Measurements from ENCODE around the gene KDM5A.

Gene KDM5A

DNA sequence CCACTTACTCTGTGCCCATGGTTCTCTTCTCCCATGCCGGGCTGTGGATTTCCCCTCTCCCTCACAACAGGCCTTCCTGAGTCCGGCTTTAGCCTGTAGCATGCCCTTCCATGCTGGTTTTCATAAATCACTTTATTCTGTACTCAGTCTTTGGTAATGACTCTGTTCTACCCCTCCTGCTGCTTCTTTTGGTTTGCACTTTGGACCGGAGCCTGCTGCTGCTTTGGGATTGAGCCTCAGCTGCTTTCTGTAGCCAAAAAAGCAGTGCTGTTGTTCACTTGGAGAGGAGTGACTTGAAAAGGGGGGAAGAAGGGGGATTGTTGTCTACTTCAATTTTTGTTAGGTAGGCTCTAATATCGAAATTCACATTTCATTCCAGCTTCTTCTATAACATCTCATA lies 118.0 kb downstream of the KDM5A start:
- DNase-seq = no peak

DNA sequence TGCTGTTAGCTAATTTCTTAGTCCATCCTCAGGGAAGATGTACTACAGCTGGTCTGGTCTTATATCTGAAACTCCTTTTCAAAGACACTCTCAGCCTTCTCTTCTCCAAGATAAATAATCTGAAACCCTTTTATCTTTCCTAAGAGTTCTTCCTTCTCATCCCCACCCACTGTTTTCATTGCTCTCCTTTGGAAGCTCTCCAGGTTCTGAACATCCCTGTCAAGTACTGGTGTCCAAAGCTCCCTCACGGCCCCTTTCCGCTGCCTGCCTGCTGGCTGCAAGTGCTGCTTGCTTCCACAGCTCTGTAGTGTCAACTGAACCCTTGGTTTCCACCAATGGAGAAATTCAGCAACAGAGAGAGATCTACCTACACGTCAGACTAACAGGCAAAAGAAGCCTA lies 119.9 kb downstream of the KDM5A start:
- no peak for DNase-seq

DNA sequence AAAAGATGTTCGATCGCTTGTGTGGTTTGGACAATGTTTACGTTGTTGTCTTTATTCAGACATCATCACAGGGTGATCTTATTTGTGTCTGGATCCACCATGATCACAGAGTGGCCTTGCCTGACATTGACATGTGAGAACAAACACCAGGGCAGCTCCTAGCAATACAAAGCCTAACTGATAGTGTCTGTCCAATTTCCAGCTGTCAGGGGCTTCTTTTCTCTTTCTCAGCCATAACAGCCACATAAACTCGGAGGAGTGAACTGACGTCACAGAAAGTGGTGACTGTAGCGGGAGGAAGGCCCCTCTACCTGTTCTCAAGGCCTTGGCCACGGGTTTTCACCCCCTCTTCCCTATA lies 120.7 kb downstream of the KDM5A start:
- DNase-seq = no peak

GRCh38 chr12:267581-268482 lies 121.3 kb downstream of the KDM5A start:
- DNase-seq = no peak

- DNase-seq = no peak
These were observed 124.0 kb downstream of the KDM5A start for GRCh38 chr12:265096-265495.

DNA sequence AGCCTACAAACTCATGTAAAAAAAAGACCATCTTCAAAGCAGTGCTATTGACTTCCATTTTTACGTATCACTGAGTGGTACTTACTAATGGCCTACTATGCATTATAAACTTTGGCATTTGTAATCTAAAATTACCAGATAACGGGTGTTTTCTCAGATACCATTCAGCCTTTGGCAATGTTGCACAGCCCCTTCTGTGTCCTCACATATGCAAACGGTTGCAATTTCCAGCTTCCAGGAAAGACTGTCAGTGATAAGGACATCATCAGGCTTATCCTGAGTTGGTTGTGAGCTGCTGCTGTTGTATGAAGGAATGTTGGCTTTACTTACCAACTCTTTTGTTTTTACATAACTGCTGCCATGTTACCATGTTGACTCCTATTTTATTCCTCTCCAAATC lies 124.9 kb downstream of the KDM5A start:
- no peak for DNase-seq

- DNase-seq = no peak
These were observed 125.5 kb downstream of the KDM5A start for GRCh38 chr12:263574-263973.

GRCh38 chr12:262817-263216 lies 126.3 kb downstream of the KDM5A start, which contains the start of gene SLC6A13:
SLC6A13 (minus strand) TSS chr12:262836; CDS start chr12:260052, 2,784 bp downstream.
- DNase-seq = no peak

DNA sequence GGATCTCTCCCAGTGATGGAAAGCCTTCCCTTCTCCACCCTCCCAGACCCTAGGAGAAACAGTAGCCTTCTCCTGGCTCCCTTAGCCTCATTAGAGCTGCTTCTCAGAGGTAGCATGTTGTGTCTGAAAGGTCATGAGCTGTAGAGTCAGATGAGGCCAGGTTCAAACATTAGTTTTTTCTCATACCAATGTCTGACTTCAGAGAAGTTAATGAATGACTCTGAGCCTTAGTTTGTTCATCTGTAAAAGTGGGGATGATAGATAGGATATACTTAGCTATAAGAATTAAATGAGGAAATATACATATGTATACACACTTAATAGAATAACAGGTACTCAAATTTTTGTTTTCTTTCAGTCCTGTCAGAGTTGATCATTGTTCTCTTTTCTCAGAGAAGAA lies 127.0 kb downstream of the KDM5A start:
- DNase-seq = no peak

DNA sequence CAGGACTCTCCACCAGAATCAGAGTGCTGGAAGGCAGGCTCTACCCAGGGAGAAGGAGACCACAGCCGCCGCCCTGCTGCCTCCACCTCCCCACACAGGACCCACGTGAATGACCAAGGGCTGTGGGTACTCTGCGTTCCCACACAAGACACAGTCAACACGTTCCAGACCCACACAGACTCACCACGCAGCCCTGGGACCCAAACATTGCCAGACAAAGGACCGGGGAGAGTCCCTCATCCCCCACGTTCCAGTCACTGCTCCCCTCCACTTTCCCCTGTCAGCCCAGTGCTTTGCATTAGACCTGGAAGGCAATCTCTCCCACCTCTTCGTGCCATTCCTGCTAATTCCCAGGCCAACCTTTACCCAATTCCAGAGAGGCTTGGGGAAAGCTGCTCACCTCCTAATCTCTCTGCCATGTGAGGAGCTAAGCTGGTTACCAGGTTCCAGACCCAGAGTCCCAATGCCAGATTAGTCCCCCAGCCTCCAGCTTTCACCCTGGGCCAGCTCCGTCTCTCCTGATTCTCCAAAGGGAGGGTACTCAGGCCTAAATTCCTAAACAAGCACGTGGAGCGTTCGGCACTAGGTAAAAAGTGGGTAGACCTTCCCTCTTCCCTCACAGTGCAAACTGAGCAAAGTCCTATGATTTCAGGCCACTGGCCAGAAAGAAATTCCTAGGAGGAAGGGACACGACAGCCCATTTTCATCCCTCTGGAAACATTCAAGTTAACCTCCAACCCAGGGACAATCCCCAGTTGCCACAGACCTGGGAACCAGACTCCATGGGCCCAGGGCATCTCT lies 131.4 kb downstream of the KDM5A start:
- no peak for DNase-seq

- DNase-seq = no peak
These were observed 132.2 kb downstream of the KDM5A start for GRCh38 chr12:256958-257357.

- no peak for DNase-seq
These were observed 132.9 kb downstream of the KDM5A start for GRCh38 chr12:256225-256624.

GRCh38 chr12:254912-255311 lies 134.2 kb downstream of the KDM5A start:
- no peak for DNase-seq

DNA sequence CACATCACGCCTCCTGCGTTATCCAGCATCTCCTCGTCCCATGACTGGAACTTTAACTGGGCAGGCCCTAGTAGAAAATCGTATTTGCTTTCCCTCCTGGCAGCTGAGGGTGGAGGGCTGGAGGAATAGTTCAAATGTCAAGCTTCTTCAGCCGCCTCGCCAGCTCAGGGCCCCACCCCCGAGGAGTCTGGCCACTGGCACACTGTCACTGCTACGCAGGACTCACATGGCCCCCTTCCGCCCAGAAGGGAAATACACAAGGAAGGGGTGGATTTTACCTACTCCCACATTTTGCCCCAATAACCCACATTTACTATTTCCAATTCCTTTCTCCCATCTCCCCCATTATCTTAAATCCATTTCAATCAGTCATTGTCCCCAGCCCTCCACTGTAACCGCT lies 135.1 kb downstream of the KDM5A start:
- DNase-seq = no peak

DNA sequence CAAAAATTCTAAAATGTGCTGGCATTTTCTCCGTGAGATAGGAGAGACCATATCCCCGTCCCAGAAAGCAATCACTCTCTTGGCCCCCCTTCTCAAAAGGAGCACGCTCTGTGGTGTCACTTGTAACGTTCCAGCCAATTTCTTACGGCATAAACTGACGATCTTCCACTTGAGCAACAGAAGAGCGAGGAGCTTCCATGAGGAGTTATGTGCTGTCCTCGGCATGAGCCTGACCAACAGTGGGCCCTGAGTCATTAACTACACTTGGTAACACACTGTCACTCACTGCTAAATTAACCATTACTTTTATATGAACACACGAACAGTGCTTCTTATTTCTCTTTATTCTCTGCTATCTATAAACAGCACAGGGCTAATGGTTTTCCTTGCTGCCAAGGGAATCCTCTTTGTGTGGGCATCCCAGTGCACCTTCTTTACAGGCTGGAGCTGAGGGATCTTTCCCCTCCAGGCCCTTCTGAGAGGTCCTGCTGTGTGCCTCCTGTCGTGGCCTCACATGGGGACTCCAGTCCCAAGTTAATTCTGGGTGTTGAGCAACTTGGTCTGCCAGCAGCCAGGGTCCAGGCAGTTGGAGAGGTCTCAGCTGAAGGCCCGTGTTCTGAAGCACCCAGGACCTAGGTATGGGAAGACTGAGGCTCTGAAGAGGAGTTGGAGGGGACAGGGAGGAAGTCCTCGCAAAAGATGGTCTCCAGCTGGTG lies 135.8 kb downstream of the KDM5A start:
- no peak for DNase-seq

GRCh38 chr12:252636-253035 lies 136.5 kb downstream of the KDM5A start:
- DNase-seq = no peak

DNA sequence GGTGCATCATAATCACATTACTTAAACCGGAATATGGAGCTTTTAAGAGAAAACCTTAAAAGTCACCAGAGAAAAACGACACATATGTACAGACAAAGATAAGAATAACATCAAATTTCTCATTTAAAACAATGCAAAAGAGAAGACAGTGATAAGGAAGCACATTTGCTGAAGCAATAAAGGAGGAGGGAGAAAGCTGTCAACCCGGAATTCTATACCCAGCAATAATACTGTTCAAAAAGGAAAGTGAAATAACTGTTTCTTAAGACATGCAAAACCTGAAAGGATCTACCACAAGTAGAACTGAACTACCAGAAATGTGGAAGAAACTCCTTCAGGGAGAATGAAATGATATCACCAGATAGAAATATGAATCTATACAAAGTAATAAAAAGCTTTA lies 141.8 kb downstream of the KDM5A start:
- no peak for DNase-seq

GRCh38 chr12:243381-243780 lies 145.7 kb downstream of the KDM5A start:
- no peak for DNase-seq

- DNase-seq = no peak
These were observed 146.6 kb downstream of the KDM5A start for GRCh38 chr12:242496-242895.

DNA sequence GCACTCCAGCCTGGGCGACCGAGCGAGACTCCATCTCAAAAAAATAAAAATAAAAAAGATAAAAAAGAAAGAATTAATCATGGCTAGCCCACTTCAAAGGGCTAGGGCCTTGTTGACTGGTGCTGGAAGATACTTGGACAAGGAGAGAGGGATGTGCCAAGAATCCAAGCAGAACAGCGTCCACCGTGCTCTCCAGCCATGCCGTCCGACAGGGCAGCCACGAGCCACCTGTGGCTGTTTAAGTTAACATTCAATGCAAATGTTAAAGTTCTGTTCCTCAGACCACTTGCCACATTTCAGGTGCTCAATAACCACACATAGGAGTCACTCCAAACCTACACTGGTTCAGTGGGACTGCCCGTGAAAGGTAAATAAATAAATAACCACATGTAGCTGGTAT lies 147.9 kb downstream of the KDM5A start:
- no peak for DNase-seq

DNA sequence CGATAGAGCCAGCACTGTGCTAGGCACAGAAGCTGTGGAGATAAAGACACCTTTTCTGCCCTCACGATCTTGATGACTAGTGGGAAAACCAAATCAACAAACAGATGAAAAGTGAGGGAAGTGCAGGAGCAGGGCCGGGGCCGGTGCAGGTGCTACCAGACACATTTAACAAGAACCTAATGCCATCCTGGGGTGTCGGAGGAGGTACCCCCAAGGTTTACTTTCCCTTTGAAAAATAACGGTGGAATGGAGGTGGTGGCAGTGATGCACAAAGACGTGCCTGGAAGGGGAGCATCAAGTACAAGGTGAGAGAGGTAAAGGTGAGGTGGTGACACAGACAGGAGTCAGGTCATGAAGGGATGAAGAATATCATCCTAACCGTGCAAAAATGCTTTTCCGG lies 148.6 kb downstream of the KDM5A start:
- DNase-seq = no peak

GRCh38 chr12:238736-239398 lies 150.3 kb downstream of the KDM5A start:
- DNase-seq = no peak

DNA sequence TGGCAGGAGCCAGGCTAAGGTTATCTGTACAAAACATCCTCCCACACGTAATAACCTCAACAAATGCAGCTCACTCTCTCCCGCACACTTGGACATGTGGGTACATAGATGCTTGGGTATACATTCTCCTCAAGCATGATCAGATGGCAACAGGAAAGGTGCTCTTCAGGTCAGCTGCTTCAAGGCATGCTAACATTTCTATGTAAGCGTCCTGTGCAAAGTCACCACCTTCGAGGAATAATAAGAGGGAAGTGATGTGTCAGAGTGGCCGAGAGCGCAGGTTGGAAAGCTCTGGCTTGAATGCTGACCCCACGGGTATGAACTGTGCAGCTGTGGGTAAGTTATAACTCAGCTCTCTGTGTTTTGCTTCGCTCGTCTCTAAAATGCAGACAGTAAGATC lies 151.0 kb downstream of the KDM5A start:
- DNase-seq = no peak

Data from activated T-cell treated with anti-CD3 and anti-CD28 coated beads, Interleukin-2, amount 50 U/mL, for 48 hours (primary cell).